Measurements from ENCODE around the gene ITLN1.
"Not testable (repeated sequence)": the region's sequence is repeated elsewhere in the genome, so short reads cannot be mapped to it uniquely, and the experiment has no call there.

The ITLN1 gene

GRCh38 chr1:160882582-160882981 lies 2.4 kb downstream of the ITLN1 start:
- no peak for DNase-seq

- not testable (repeated sequence) for DNase-seq
Measured at GRCh38 chr1:160881264-160881663, 3.7 kb downstream of the ITLN1 start.

GRCh38 chr1:160880216-160880615 lies 4.8 kb downstream of the ITLN1 start:
- DNase-seq, result no peak

GRCh38 chr1:160879056-160879455 lies 5.9 kb downstream of the ITLN1 start:
- no peak for DNase-seq

GRCh38 chr1:160877221-160877620 lies 7.8 kb downstream of the ITLN1 start:
- no peak for DNase-seq

GRCh38 chr1:160876311-160876710 lies 8.7 kb downstream of the ITLN1 start:
- no peak for DNase-seq

- not testable (repeated sequence) for DNase-seq
Measured at GRCh38 chr1:160875591-160875990, 9.4 kb downstream of the ITLN1 start.

GRCh38 chr1:160874935-160875334 lies 10.0 kb downstream of the ITLN1 start:
- DNase-seq, result no peak

GRCh38 chr1:160868141-160868540 lies 16.8 kb downstream of the ITLN1 start:
- no peak for DNase-seq

GRCh38 chr1:160867651-160868050 lies 17.3 kb downstream of the ITLN1 start:
- not testable (repeated sequence) for DNase-seq

- no peak for DNase-seq
Measured at GRCh38 chr1:160866695-160867260, 18.2 kb downstream of the ITLN1 start.

- no peak for DNase-seq
Measured at GRCh38 chr1:160866001-160866694, 18.8 kb downstream of the ITLN1 start.

- DNase-seq, result no peak
Measured at GRCh38 chr1:160865337-160865736, 19.6 kb downstream of the ITLN1 start.

- no peak for DNase-seq
Measured at GRCh38 chr1:160864173-160864572, 20.8 kb downstream of the ITLN1 start.

GRCh38 chr1:160863774-160864131 lies 21.2 kb downstream of the ITLN1 start:
- DNase-seq, result no peak

- no peak for DNase-seq
Measured at GRCh38 chr1:160863061-160863773, 21.8 kb downstream of the ITLN1 start.

- no peak for DNase-seq
Measured at GRCh38 chr1:160862203-160863060, 22.5 kb downstream of the ITLN1 start, which contains the start of gene CD244. TSS of gene CD244 (minus strand) at chr1:160862887. CDS start at chr1:160862677, 210 bp downstream.

- DNase-seq, result no peak
Measured at GRCh38 chr1:160860840-160861505, 24.0 kb downstream of the ITLN1 start.

GRCh38 chr1:160859166-160859565 lies 25.8 kb downstream of the ITLN1 start:
- DNase-seq, result no peak

- DNase-seq, result no peak
Measured at GRCh38 chr1:160858507-160858906, 26.5 kb downstream of the ITLN1 start.

- no peak for DNase-seq
Measured at GRCh38 chr1:160858097-160858496, 26.9 kb downstream of the ITLN1 start.

GRCh38 chr1:160855181-160855981 lies 29.6 kb downstream of the ITLN1 start:
- no peak for DNase-seq
